CD4-positive, alpha-beta T cell treated with Interleukin-6 for 4 hours (primary cell): ENCODE results near the gene SFXN5.

ENCODE experiments used
- DNase-seq: peaks from one replicate; pipeline ENCODE4 v3.0.0-alpha.2; 2020; ENCODE audit warnings: mixed read lengths

Gene SFXN5

DNA sequence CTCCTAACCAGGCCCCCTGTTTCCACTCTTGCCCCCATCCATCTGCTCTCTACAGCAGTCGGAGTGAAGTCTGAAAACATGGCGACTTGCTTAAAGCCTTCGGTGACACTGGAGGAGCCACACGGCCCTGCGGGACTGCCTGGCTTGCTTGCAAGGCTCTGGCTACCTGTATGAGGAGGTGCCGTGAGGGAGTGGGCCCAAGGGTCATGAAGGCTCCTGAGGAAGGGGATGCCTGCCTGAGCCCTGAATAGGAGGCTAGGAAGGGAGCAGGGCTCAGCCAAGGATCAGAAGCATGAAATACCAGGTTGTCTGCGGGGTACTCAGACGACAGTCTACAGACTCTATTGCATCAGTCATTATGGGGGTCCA, 78.8 kb downstream of the SFXN5 start:
- no peak for DNase-seq

DNA sequence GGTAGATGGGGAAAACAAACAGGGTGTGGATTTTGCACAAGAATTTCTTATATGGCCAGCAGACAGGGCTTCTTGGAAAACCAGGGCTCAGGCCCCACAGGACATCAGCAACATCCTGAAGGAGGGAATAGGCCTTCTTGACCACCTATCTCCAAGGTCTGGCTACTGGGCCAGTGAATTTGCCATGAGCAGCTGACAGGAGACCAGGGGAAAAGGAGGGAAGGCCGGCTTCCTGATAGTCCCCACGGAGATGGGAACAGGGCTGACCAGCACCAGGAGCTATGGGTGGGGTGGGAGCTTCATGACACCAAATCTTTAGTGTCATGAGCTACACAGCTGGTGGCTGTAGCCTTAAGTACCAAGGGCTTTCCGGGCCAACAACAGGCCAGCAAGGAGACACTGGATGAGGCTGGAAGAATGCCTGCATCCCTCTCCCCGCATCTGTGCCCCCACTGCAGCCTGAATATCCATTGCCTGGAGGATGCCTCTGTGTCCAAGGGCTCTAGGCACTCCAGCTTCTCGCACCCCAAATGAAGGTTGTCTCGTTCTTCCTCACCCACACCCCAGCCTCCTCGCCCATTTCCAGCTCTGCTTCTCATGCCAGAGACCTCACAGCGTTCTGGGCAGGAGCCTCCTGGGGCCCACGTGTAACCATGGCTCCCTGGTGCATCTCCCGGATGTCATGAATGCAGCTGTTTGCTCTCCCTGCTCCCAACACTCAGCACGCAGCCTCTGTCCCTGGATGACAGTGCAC, 79.4 kb downstream of the SFXN5 start:
- no peak for DNase-seq

DNA sequence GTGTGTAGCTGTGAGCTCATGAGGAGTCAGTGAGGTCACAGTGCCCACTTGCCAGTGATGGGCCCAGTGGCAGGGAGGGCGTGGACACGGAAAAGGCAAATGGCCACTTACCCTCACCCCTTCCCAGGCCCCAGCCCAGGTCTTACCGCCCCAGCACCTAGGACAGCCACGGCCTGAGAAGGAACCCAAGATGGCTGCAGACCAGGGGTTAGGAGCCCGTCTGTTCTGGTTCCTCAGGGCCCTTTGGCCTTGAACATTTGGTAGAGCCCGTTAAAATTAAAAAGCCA, 80.1 kb downstream of the SFXN5 start:
- DNase-seq, result no peak

DNA sequence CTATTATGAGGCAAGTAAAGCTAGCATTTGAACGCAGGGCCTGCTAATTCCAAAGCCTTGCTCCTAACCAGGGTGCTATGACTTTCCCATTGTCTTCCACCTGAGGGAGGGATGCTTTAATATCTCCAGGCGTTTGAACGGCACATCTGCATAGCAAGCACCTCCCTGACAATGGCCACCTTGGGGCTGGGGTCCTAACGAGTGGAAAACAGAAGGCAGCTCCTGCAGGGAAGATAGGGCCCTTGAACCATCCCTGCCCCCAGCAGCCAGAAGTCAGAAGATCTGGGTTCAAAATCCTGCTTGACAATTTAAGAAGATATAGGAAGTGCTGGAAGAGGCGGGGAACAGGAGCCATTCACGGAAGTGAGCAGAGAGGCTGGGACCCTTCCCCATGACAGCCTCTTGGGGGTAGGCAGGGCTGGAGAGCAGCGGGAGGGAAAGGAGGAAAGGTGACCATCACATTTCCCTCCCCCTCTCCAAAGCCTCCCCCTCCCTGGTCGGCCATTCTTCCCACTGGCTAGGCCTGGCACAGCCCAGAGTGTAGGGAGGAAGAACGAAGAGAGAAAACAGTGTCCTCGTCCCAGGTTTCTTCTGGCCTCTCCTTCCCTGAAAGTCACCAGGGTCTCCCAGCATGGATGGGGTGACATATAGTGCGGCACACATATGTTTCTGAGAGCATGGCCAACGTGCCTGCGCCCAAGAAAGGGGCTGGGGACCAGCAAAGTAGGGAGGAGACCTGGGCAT, 80.6 kb downstream of the SFXN5 start:
- no peak for DNase-seq

DNA sequence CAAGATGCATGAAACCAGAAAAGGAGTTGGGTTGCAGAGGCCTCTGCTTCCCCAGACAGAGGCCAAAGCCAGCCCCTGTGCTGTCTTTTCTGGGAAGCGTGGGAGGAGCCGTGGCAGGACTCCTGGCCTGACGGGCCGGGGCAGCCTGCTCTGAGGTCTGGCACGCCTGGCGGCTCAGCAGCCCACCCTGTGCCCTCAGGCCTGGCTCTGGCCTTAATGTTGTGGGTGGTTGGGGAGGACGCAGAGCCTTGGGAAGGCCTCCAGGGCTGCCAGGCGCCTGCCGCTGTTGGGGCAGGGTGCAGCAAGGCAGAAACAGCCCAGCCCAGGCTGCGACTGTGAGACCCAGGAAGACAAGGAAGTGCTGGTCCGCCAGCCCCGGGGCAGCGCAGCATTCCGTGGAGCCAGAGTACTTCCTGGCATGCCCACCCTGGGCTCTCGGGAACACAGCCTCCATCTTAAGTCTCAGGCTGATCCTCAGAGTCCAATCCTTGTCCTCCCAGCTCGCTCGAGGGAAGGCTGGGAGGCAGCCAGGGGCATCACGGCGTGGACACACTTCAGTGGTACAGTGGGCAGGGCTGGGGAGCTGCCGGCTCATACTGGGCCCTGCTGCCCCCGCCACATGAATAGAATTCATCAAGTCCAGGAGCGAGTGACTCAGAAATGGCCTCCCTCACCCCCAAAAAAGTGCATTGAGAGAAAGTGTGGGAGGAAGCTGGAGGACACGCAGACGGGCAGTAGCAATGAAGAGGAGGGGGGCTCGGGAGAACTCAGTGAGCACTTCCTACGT, 81.5 kb downstream of the SFXN5 start:
- no peak for DNase-seq

DNA sequence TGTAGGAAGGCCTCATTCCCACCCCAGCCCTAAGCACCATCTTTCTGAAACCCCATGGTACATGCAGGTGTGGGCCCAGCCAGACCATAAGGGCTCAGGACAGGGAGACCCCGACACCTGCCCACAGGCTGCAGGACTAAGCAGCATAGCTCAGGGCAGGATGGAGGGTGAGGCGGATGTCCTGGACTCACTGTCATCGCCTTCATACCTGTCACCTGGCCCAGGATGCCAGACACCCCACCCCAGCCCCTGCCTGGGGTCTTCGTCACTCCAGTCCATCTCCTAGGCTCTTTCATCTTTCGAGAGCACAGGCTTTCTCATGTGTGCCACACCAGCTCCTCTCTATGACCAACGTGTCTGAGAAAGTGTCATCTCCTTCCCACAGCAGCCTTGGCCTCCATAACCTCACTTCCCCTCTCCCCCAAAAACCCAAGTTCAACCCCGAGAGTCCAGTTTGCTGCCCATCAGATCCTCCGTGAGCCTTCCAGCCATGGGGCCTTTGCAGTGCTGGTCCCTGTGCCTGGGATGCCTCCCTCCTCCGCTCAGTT, 82.7 kb downstream of the SFXN5 start:
- no peak for DNase-seq

DNA sequence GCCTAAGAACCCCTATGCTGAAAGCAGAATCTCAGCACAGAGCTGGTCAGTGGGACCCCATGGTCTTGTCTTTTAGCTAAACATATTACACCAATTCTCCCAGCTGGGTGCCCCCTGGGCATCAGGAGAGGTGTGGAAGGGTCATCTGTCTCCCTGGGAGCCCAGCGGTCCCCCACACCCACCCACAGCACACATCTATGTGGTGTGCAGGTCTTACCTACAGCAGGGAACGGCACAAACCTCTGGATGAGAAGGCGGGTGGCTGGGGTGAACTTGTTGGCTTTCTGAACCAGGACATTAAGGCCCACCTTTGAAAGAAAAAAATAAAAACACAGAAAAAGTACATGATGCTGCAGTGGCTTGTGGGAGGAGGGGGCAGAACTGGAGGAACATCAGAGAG, 83.5 kb downstream of the SFXN5 start:
- no peak for DNase-seq

DNA sequence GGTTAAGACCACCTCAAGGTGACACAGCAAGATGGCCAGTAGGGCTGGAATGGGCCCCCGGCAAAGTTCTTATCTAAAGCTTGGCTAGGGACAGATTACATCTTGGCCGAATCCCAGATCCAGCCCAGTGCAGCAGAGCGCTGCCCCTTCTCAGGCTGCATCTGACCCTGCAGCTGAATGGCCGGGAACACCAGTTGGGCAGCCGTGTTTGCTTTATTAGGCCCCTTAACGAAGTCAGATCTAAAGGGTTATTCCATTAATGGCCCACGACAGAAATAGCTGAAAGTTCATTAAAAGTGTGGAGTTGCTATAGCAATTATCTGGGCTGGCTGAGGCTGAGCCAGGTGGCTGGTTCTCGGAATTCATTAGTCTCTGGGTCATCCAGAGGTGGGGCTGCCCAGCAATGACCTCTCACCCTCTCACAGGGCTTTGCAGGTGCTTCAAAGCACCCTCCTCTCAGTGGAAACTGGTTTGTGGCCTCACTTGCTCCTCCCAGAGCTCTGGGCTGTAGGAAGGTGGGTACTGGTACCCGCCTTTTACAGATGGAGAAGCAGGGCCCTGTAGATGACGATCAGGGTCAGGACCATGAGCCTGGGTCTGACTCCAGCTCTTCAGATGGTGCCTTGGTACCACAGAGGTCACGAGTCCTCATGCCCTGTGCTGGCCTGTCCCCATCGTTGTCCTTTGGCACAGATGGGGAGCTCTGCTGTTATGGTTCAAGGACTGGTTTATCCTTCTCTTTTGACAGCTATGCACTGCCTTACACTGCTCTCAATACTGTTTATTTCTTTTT, 85.4 kb downstream of the SFXN5 start:
- no peak for DNase-seq

DNA sequence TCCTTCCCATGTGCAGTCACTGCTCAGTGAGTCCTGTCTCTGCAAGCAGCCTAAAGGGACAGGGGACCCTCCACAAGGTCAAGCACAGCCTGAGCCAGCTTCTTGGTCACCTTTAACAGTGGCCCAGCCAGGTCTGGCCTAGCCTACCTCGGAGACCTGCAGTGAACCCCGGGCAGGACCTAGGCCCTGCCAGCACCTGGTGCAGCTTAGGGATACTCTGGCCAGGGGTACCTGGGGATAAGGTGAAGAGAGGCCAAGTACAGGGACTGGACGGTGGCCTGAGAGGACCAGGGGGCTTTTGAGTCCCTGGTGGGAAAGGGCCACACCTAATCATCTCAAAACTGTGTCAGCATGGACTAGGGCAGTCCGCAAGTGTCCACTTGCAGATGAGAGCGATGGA, 86.4 kb downstream of the SFXN5 start:
- no peak for DNase-seq

DNA sequence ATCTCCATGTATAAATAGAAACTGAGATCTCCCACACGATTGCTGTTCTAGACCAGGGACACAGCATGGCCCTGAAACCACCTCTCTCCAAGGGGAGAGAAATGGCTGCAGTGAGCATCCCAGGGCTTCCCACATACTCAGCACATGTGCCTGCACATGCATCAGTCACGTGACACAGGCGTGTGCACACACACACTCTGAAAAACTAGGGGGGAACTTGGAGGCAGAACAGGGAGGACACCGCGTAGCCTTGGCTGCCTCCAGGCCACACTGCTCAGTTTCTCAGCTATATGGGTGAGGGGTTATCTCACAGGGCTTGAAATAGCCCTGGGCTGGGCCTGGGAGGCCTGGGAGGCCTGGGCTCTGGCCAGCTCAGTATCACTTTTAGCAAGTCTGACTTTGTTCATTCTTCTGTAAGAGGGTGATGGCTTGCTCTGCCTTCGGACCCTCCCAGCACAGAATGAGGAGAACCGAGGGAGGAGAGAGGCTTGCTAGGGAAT, 87.3 kb downstream of the SFXN5 start:
- no peak for DNase-seq

DNA sequence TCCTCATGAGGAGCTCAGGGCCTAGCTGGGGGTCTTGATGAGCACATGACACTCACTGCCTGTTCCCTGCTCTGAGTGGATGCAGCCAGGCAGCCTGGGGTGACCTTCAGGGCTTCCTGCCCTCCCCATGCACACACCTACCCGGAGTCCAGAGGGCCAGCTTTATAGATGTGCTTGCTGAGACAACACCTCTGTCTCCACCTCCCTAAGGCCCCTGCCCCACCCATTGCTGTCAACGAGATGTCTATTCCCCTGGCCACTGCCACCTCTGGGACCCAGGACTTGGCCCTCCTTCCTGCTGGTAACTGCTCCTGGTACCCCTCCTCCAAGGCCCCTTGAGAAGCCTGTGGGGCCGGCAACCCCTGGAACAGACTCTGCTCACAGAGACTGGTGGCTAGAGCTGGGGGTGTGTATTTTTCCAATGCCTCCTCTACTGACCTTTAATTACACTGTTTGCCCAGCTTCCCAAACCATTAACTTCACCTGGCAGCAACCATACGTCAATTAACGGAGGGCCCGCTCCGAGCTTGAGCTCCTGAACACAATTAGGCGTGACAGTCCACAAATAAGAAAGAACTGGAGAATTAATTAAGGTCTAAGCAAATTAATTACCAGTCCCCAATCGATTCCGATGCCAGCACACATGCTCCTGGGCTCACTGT, 87.9 kb downstream of the SFXN5 start:
- no peak for DNase-seq

DNA sequence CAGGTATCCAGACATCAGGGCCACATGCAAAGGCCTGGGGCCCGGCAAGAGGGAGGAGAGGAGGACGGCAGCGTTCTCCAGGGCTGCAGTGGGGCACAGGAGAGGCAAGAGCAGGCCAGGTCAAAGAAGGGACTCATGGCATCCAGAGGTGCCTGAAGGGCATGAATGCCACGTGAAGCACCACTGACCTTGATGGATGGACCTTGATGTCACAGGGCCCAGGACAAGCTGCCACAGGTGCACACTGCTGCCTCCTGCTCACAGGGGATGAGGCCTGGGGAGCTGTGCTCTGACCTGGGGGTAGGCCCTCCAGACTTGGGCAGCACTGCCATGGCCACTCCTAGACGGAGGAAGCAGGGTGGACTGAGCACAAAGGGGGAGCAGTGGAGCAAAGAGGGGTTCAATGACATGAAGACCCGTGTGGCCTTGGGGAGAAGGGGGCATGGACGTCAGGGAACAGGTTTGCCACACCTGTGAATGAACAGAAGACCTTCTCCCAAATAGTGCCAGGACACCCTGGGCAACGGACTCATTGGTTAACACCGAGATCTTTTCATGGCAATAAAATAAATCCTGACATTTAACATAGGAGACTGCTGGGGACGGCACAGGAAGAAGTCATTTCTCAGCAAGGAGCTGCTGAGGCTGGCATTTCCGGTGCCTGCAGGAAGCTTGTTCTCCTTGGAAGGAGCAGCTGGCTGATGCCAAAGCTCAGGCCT, 88.6 kb downstream of the SFXN5 start:
- no peak for DNase-seq

DNA sequence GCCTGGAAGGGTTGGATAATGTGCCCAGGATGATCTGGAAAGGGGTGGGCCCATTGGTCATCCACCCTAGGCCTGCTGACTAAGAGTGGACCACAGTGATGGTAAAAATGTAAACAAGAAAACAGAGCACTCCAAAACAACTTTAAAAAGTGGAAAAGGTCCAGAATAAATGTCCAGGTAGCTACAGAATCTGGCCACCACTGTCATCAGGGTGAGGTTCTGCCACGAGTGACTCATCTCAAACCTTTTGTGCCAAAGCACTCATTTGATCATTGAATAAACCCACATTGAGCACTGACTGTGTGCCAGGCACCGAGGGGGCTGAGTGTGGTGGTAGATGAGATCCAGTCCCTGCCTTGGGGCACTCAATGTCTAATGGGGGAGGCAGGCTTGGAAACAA, 89.3 kb downstream of the SFXN5 start:
- DNase-seq, result no peak

DNA sequence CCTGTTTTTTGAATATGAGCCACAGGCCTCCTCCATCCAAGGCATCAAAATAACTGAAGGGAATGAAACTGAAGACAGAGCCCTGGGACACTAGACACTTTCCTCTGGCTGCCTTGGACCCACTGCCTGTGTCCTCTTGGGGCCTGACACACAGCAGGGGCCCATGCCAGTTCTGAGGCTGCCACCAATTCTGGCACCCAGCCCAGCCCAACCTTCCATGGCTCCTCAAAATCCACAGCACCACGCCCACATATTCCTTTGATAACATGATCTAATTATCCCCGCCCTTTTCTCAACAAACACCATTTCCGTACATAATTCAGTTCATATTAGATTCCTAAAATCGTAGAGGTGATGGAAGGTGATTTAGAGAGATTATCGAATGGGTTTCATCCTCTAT, 90.0 kb downstream of the SFXN5 start:
- no peak for DNase-seq

DNA sequence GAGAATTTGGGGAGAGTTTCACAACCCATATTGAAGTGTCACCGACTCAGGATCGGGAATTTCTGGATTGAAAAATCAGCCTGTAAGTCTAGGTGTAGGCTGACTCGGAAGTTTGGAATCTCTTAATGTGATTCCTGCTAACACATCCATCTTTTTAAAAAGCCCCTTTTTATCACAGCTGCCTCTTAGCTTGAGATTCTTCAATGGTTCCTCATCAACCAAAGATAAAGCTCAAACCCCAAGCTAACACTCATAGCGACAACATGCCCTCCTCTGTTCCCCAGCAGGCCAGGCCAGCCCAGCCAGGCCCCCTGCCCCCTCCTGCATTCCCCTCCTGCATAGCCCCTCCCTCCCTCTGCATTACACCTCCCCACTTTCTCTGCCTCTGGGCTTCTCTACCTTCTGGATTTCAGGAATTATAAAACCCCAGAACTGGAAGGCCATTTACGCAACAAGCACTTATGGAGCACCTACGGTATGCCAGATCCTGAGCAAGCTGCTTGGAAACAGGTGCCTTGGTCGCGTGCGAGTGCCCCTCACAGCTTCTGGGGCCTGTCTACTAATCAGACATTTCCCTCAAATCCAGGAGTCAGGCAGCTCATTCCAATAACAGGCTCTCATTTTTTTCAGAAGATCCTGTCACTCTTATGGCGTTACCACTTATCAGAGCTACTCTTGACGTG, 90.8 kb downstream of the SFXN5 start:
- DNase-seq, result no peak

DNA sequence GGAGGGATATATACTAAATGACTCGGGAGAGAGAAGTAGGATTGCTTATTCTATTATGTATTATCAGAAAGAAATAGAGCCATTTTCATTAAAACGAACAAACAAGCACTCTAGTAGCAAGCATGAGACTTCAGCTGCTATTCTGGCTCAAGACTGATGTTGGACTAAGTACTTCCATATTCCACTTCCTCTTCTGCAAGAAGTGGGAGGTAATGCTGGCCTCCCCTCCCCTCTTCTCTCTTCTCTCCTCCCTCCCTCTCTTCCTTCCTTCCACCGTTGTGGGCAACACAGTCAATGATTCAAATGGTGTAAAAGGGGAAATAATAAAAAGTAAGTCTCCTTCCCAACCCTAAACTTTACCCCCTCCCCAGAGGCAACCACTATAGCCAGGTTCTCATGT, 91.6 kb downstream of the SFXN5 start:
- no peak for DNase-seq

DNA sequence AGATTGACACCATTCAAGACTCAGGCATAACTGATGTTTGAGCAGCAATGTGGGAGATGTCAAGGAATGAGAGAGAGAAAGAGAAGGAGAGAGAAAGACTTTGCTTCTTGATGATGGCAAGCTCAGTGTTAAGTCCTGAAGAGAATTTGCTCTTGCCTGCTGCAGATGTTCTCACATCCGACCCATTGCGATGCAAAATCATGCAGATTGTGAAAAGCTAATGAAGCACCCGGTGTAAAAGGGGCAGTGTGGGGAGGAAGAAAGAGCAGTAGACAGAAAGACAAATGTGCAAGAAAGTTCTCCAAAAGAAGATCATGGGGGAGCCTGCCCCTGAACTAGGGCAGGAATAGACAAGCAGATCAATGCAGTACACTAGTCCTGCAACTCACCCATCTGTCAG, 96.5 kb downstream of the SFXN5 start:
- no peak for DNase-seq

DNA sequence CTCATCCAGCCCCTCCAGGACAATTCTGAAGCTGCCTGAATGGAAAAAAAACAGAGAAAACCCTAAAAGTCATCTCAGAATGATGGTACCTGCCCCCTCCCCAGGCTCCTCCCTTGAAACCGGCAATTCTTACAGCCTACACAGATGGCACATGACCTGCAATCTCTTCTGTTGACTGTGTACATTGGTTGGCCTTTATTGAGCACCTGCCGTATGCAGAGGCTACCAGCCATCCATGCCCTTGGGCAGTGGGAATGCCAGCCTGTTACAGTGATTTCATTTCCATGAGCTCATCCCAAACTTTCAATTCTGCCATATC, 97.1 kb downstream of the SFXN5 start:
- DNase-seq, result no peak

DNA sequence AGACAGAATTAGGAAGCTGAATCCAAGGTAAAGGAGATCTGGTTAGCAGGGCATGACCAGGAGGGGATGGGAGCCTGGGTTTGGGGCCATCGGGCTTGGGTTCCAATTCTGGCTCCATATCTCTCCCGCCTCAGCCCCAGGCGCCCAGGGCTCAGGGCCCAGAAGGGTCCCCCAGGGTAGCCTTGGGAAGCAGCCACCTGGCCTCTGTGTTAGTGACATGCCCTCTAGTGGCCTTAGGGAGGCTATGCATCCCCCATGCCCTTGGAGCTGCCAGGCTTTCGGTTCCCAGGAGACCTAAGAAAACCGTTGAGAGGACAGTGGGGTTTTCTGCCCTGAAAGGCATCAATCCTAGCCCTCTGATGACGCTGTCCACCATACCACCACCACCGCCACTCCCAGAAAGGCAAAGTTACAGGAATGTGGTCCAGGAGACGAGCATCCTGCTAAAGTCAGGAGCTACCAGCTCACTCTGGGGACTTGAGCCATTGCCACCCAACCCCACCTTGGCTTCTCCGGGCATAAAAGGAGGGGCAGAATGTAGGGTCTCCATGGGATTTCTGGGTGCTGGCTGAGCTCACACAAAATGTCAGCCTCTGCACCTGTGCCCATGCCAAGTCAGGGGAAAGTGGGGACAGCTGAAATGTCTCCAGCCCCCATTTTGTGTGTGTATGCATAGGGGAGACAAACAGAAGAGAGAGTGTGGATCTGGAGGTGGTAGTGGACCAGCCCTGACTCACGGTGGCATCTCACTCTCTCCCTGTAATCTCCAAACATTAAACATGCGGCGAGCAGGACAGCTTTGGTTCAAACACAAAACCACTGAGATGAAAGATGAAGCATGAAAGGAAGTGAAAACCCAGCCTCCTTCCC, 97.7 kb downstream of the SFXN5 start:
- DNase-seq, result peak; percentile 40

DNA sequence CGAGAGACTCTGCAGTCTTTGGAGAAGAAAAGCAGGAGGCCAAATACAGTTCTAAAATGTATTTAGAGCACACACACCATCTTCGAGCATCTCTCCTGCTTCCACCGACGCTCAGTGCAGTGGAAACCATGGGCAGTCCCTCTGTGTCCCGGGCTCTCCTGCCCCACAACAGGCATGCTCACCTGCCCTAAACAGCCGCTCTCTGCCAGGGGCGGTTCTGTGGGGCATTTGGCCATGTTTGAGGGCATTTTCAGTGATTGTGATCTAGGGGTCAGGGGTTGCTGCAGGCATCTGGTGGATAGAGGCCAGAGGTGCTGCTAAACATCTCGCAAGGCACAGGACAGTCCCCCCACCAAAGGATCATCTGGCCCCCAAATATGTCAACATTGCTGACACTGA, 98.4 kb downstream of the SFXN5 start:
- no peak for DNase-seq
